Activated CD8-positive, alpha-beta T cell treated with anti-CD3 and anti-CD28 coated beads for 36 hours (primary cell): ENCODE measurements around the gene C12orf75. TPM values are rescaled to one million over a fixed set of nuclear protein-coding genes. Genes with fewer than 3 reads are reported as not detected.
A peak's percentile ranks its signal among the peaks of the same experiment; 100 is the strongest.

Experiments used
- ATAC-seq: fragments of 200-7000 bp; cut with Tn5 transposase; one replicate; pipeline ENCODE4 v1.10.0; 2021; ENCODE audit warnings: mild to moderate bottlenecking, moderate library complexity
- CTCF ChIA-PET: fragments of 350-600 bp; sonication (Branson Sonifier 250); formaldehyde crosslinking; loops from one replicate; lab custom pipeline; 2021; ENCODE audit warnings: antibody characterized with exemption; lab: Charles Lee
- POLR2A ChIA-PET: fragments of 350-600 bp; sonication (Branson Sonifier 250); formaldehyde crosslinking; loops from one replicate; lab custom pipeline; 2021; ENCODE audit warnings: antibody characterized with exemption; lab: Charles Lee
- DNase-seq: peaks from one replicate; pipeline ENCODE4 v3.0.0-alpha.2; 2020
- H3K27ac Mint-ChIP-seq: one replicate; pipeline ENCODE4 v1.8.0; 2021; ENCODE audit warnings: mild to moderate bottlenecking, mixed read lengths
- H3K27me3 Mint-ChIP-seq: one replicate; pipeline ENCODE4 v1.8.0; 2021; ENCODE audit warnings: mixed read lengths
- H3K36me3 Mint-ChIP-seq: one replicate; pipeline ENCODE4 v1.8.0; 2021; ENCODE audit warnings: low read depth, mixed read lengths
- H3K4me1 Mint-ChIP-seq: one replicate; pipeline ENCODE4 v1.8.0; 2021; ENCODE audit warnings: low read depth, mixed read lengths
- H3K4me3 Mint-ChIP-seq: one replicate; pipeline ENCODE4 v1.8.0; 2021; ENCODE audit warnings: mild to moderate bottlenecking, moderate library complexity, mixed read lengths
- H3K9me3 Mint-ChIP-seq: one replicate; pipeline ENCODE4 v1.8.0; 2021; ENCODE audit warnings: mixed read lengths
- CTCF ChIP-seq: fragments of 200-600 bp; IDR thresholded peaks from one replicate; pipeline ENCODE4 v1.8.0; 2022; ENCODE audit warnings: antibody characterized with exemption, mild to moderate bottlenecking
- intact Hi-C: fragments of 100-400 bp; cut with micrococcal nuclease; formaldehyde crosslinking; loops from one replicate; pipeline ENCODE4 v1.10.0; 2022
- total RNA-seq, 2 experiments: library from RNA; stranded (reverse); gene quantifications; one replicate each; pipeline ENCODE4 v1.2.3, GENCODE V29; 2021

C12orf75 gene
- total RNA-seq, 2 experiments from 2014 or later: 62.0 to 66.9 TPM

GRCh38 chr12:105377077-105377476, 46.6 kb downstream of the C12orf75 start:
- no peaks in the 10 kb centered on the region for H3K27me3 Mint-ChIP-seq
- intact Hi-C loops: no loop called here
- no peaks in the 10 kb centered on the region for H3K4me1 Mint-ChIP-seq
- no peak for DNase-seq
- POLR2A ChIA-PET: no interaction called here
- no peak overlapping the region for H3K27ac Mint-ChIP-seq
- CTCF ChIA-PET: no interaction called here
- H3K9me3 Mint-ChIP-seq: no peaks in the 10 kb centered on the region
- no peak for ATAC-seq
- no peak for TF ChIP-seq CTCF
- H3K4me3 Mint-ChIP-seq: no peak overlapping the region
- H3K36me3 Mint-ChIP-seq: peaks cover 2% of the 10 kb centered on the region

GRCh38 chr12:105378911-105379310, 48.4 kb downstream of the C12orf75 start:
- Mint-ChIP-seq H3K4me3 (no peak overlapping the region), H3K36me3 (no peaks in the 10 kb centered on the region), H3K27ac (no peak overlapping the region), H3K4me1 (no peaks in the 10 kb centered on the region), H3K9me3 (no peaks in the 10 kb centered on the region), H3K27me3 (no peaks in the 10 kb centered on the region)
- intact Hi-C loops: no loop called here
- DNase-seq: no peak
- ChIA-PET POLR2A (interaction anchor here (1.3 kb wide), 1 partner anchor 14 kb away, joined by 4 read pairs; no protein-coding TSS in a partner anchor), CTCF (interaction anchor here (1.0 kb wide), 1 partner anchor 15 kb away, joined by 3 read pairs; no protein-coding TSS in a partner anchor)
- ATAC-seq: no peak
- TF ChIP-seq CTCF: no peak

GRCh38 chr12:105382771-105383622, 52.5 kb downstream of the C12orf75 start:
- DNase-seq (peak; percentile 27), ATAC-seq (peak; percentile 67)
- H3K4me1 Mint-ChIP-seq: no peaks in the 10 kb centered on the region
- no peaks in the 10 kb centered on the region for H3K27me3 Mint-ChIP-seq
- intact Hi-C loops: loop anchor here (2.0 kb wide), 1 partner anchor 104 kb away; no protein-coding TSS in a partner anchor
- peak; percentile 88 for TF ChIP-seq CTCF
- no peak overlapping the region for H3K27ac Mint-ChIP-seq
- CTCF ChIA-PET: interaction anchor here (0.7 to 2.4 kb wide), 17 partner anchors 9 to 207 kb away, joined by 3 to 16 read pairs (median 4); no protein-coding TSS in a partner anchor
- POLR2A ChIA-PET: no interaction called here
- H3K4me3 Mint-ChIP-seq: no peak overlapping the region
- no peaks in the 10 kb centered on the region for H3K9me3 Mint-ChIP-seq
- H3K36me3 Mint-ChIP-seq: no peaks in the 10 kb centered on the region

GRCh38 chr12:105384220-105384619, 53.7 kb downstream of the C12orf75 start:
- no peak overlapping the region for H3K4me3 Mint-ChIP-seq
- H3K36me3 Mint-ChIP-seq: no peaks in the 10 kb centered on the region
- H3K27me3 Mint-ChIP-seq: no peaks in the 10 kb centered on the region
- no peaks in the 10 kb centered on the region for H3K9me3 Mint-ChIP-seq
- ATAC-seq: no peak
- CTCF ChIA-PET: interaction anchor here (0.9 to 2.1 kb wide), 9 partner anchors 16 to 157 kb away, joined by 3 to 16 read pairs (median 3); partner anchors contain the start of gene APPL2
- POLR2A ChIA-PET: no interaction called here
- no peak for TF ChIP-seq CTCF
- H3K27ac Mint-ChIP-seq: no peak overlapping the region
- intact Hi-C loops: no loop called here
- no peak for DNase-seq
- no peaks in the 10 kb centered on the region for H3K4me1 Mint-ChIP-seq
